ENCODE results near the gene COX6B1.
"Not testable (repeated sequence)": the region's sequence is repeated elsewhere in the genome, so short reads cannot be mapped to it uniquely, and the experiment has no call there.

The COX6B1 gene

GRCh38 chr19:35636651-35637050, 11.5 kb upstream of the COX6B1 start:
- no peak for DNase-seq

- DNase-seq = no peak
These were observed 11.0 kb upstream of the COX6B1 start for GRCh38 chr19:35637165-35637564.

GRCh38 chr19:35639321-35639639, 8.8 kb upstream of the COX6B1 start:
- no peak for DNase-seq

GRCh38 chr19:35639863-35640262, 8.3 kb upstream of the COX6B1 start:
- no peak for DNase-seq

- DNase-seq = no peak
These were observed 6.5 kb upstream of the COX6B1 start, which contains the start of gene ETV2 for GRCh38 chr19:35641515-35642151. ETV2 (plus strand) TSS chr19:35641745; CDS start chr19:35642461, 716 bp downstream.

- DNase-seq = peak; percentile 16
These were observed 5.8 kb upstream of the COX6B1 start for GRCh38 chr19:35642312-35642711.

GRCh38 chr19:35642798-35643254, 5.3 kb upstream of the COX6B1 start:
- DNase-seq = no peak

GRCh38 chr19:35643255-35644205, 4.6 kb upstream of the COX6B1 start:
- DNase-seq = peak; percentile 94

- DNase-seq = peak; percentile 98
These were observed 3.7 kb upstream of the COX6B1 start for GRCh38 chr19:35644206-35644986.

- DNase-seq = peak; percentile 75
These were observed 3.0 kb upstream of the COX6B1 start for GRCh38 chr19:35644987-35645679.

GRCh38 chr19:35645680-35646511, 2.2 kb upstream of the COX6B1 start:
- DNase-seq = no peak

GRCh38 chr19:35650581-35650980, 2.5 kb downstream of the COX6B1 start:
- no peak for DNase-seq

- DNase-seq = not testable (repeated sequence)
These were observed 6.7 kb downstream of the COX6B1 start for GRCh38 chr19:35654828-35655227.

- no peak for DNase-seq
These were observed 7.5 kb downstream of the COX6B1 start for GRCh38 chr19:35655600-35655999.

- no peak for DNase-seq
These were observed 8.6 kb downstream of the COX6B1 start for GRCh38 chr19:35656700-35657099.

GRCh38 chr19:35657904-35658700, 10.0 kb downstream of the COX6B1 start:
- DNase-seq = no peak

- DNase-seq = no peak
These were observed 13.8 kb downstream of the COX6B1 start for GRCh38 chr19:35661995-35662340.

- DNase-seq = no peak
These were observed 15.9 kb downstream of the COX6B1 start for GRCh38 chr19:35663981-35664380.

GRCh38 chr19:35665157-35665556, 17.0 kb downstream of the COX6B1 start:
- DNase-seq = no peak

- no peak for DNase-seq
These were observed 17.5 kb downstream of the COX6B1 start for GRCh38 chr19:35665604-35666003.

Data from NCI-H69 (cell line).